ENCODE results near the gene GSS. TPM values are rescaled to one million over a fixed set of nuclear protein-coding genes. Genes with fewer than 3 reads are reported as not detected.

Gene GSS
- total RNA-seq, 1 donor from 2014 or later = 30.0 TPM

DNA sequence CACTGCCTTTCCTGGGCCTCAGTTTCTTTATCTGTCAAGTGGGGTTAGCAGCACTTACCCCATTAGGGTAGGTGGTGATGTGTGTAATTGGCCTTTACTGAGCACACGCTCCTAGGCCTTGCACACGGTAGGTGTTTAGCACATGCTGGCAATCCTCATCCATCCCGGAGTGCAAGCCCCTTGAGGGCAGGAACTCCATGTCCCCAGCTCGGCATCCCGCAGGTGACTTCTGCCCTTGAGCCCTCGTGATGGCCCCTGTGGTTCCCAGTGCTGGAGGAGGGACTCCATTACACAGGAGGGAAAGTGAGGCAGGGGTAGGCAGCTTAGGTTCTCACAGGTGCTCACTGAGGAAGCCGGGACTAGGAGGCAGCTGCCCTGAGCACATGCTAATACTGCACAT, 40.1 kb upstream of the GSS start:
- H3K4me1 ChIP-seq = no peaks in the 10 kb centered on the region
- TF ChIP-seq, protein P1, sequence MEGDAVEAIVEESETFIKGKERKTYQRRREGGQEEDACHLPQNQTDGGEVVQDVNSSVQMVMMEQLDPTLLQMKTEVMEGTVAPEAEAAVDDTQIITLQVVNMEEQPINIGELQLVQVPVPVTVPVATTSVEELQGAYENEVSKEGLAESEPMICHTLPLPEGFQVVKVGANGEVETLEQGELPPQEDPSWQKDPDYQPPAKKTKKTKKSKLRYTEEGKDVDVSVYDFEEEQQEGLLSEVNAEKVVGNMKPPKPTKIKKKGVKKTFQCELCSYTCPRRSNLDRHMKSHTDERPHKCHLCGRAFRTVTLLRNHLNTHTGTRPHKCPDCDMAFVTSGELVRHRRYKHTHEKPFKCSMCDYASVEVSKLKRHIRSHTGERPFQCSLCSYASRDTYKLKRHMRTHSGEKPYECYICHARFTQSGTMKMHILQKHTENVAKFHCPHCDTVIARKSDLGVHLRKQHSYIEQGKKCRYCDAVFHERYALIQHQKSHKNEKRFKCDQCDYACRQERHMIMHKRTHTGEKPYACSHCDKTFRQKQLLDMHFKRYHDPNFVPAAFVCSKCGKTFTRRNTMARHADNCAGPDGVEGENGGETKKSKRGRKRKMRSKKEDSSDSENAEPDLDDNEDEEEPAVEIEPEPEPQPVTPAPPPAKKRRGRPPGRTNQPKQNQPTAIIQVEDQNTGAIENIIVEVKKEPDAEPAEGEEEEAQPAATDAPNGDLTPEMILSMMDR (IDR thresholded peaks at IDR 0.05) = no peak
- intact Hi-C loops (cut with DNase I) = no loop called here
- H3K27me3 ChIP-seq = no peaks in the 10 kb centered on the region
- DNase-seq = no peak
- no peaks in the 10 kb centered on the region for H3K9me3 ChIP-seq
- no peak overlapping the region for H3K27ac ChIP-seq
- H3K4me3 ChIP-seq = no peak overlapping the region
- peaks cover 66% of the 10 kb centered on the region for H3K36me3 ChIP-seq
- no peak for ATAC-seq

DNA sequence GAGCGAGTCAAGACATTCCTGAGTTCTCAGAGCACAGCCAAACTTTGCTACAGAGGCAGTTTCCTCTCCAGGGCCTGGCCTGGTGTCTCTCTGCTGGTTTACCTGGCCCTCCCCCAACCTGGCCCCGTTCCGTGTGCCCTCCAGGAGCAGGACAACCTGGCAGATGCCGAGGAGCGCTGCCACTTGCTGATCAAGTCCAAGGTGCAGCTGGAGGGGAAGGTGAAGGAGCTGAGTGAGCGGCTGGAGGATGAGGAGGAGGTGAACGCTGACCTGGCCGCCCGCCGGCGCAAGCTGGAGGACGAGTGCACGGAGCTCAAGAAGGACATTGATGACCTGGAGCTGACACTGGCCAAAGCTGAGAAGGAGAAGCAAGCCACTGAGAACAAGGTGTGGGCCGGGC, 39.6 kb upstream of the GSS start:
- H3K36me3 ChIP-seq = peaks cover 61% of the 10 kb centered on the region
- no peak for DNase-seq
- H3K9me3 ChIP-seq = no peaks in the 10 kb centered on the region
- H3K27ac ChIP-seq = no peak overlapping the region
- H3K27me3 ChIP-seq = no peaks in the 10 kb centered on the region
- intact Hi-C loops (cut with DNase I) = no loop called here
- ATAC-seq = no peak
- no peak overlapping the region for H3K4me3 ChIP-seq
- no peaks in the 10 kb centered on the region for H3K4me1 ChIP-seq
- TF ChIP-seq, protein P1 (IDR thresholded peaks at IDR 0.05) = no peak

DNA sequence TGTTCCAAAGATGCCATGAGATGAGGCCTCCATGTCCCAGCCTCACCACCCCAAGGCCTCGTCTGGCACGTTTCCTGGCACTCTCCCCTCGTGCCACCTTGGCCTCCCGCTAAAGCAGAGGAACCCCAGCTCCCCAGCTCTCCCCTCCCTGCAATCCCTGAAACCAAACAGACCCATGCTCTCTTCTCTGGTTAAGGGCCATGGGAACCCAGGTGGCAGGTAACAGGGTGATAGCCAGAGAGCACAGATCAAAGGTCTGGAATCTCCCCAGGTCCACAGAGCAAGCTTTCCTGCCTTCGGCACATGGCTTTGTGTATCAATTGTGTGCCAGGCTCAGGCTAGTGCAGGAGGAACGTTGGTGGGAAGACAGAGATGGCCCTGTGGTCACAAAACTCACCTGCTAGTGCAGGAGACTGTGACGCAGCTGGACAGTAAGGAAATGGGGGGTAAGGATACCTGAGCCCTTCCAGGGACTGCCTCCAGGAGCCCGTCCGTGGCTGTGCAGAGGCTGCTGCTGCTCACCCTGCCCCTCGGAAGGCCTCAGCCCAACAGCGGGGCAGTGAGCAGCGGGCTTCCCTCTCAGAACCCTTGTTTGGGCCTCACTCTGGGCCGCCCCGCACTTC, 39.0 kb upstream of the GSS start:
- Histone ChIP-seq H3K9me3 (no peaks in the 10 kb centered on the region), H3K4me3 (no peak overlapping the region), H3K27me3 (no peaks in the 10 kb centered on the region), H3K4me1 (no peaks in the 10 kb centered on the region), H3K36me3 (peaks cover 55% of the 10 kb centered on the region), H3K27ac (no peak overlapping the region)
- TF ChIP-seq, protein P1 (IDR thresholded peaks at IDR 0.05) = no peak
- ATAC-seq = no peak
- intact Hi-C loops (cut with DNase I) = no loop called here
- DNase-seq = no peak

DNA sequence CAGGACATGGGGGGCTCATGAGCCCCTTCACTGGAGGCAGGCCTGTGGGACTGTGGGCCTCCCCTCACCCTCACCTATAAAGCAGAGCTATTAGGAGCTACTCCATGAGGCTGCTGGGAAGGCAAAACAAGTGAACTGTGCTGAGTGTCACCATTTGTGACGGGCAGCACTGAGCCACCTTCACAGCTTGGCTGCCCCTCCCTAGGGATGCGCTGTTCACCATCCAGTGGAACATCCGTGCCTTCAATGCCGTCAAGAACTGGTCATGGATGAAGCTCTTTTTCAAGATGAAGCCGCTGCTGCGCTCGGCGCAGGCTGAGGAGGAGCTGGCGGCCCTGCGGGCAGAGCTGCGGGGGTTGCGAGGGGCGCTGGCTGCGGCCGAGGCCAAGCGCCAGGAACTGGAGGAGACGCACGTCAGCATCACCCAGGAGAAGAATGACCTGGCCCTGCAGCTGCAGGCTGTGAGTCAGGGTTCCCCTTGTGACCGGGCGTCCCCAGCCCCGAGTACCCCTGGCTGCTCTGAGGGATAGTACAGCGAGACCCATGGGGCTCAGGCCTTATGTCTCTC, 38.4 kb upstream of the GSS start:
- no peaks in the 10 kb centered on the region for H3K4me1 ChIP-seq
- H3K27me3 ChIP-seq = no peaks in the 10 kb centered on the region
- no peaks in the 10 kb centered on the region for H3K9me3 ChIP-seq
- H3K27ac ChIP-seq = no peak overlapping the region
- no peak overlapping the region for H3K4me3 ChIP-seq
- H3K36me3 ChIP-seq = peaks cover 49% of the 10 kb centered on the region
- DNase-seq = no peak
- TF ChIP-seq, protein P1 (IDR thresholded peaks at IDR 0.05) = no peak
- intact Hi-C loops (cut with DNase I) = no loop called here
- ATAC-seq = no peak

DNA sequence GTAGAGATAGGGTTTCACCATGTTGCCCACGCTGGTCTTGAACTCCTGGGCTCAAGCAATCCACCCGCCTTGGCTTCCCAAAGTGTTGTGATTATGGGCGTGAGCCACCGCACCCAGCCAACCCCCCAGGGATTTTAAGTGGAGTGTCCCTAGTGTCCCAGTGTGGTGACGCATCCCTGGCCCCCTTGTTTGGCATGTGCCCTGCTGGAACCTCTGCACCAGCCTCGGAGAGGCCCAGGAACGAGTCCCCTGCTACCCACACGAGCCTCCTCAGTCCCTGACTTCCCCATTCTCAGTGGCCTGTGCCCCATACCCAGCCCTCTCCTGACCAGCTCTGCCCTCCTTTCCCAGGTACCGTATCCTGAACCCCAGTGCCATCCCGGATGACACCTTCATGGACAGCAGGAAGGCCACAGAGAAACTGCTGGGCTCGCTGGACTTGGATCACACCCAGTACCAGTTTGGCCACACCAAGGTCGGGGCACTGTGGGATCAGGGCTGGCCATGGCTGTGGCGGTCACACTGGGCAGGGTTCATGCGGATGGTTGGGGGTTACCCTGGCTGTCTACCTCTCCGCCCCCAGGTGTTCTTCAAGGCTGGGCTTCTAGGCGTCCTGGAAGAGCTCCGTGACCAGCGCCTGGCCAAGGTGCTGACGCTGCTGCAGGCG, 37.3 kb upstream of the GSS start:
- peaks cover 38% of the 10 kb centered on the region for H3K36me3 ChIP-seq
- TF ChIP-seq, protein P1 (IDR thresholded peaks at IDR 0.05) = no peak

More for the DNA sequence above, 37.3 kb upstream of the GSS start:
- intact Hi-C loops (cut with DNase I) = no loop called here
- ATAC-seq = no peak
- no peaks in the 10 kb centered on the region for H3K4me1 ChIP-seq
- H3K4me3 ChIP-seq = no peak overlapping the region
- no peak for DNase-seq
- no peaks in the 10 kb centered on the region for H3K27me3 ChIP-seq
- no peaks in the 10 kb centered on the region for H3K9me3 ChIP-seq
- H3K27ac ChIP-seq = no peak overlapping the region
